ENCODE results near the gene GAST.

The GAST gene

DNA sequence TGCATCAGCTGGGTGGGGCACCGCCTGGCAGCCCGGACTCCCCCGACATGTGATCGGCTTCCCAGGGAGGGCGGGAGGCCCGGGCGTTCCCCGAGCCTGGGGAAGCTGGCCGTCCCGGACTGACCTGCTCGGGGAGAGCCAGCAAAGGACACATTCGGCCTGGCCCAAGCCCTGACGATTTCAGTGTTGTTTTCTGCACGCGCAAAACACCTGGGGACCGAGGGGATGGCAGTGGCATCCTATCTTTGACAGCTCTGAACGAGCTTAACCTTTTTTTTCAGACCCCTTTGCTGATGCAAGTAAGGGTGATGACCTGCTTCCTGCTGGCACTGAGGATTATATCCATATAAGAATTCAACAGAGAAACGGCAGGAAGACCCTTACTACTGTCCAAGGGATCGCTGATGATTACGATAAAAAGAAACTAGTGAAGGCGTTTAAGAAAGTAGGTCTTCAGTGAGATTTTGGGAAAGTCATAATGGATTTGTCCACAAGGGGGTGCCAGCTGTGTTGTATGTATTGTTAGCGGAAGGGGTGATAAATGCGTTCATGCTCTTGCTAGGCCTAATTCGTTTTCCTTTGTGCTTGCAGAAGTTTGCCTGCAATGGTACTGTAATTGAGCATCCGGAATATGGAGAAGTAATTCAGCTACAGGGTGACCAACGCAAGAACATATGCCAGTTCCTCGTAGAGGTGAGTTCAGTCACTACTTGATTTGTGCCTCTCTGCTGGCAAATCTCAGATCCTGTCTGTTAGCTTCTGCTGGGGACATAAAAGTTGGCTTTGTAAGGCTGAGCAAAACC lies 22.4 kb upstream of the GAST start:
- TF ChIP-seq CTCF (IDR thresholded peaks at IDR 0.05; ENCODE audit: insufficient read depth, low read length, poor library complexity, severe bottlenecking) (peak; percentile 79), EZH2phosphoT487 (conservative IDR thresholded peaks at IDR 0.05; ENCODE audit: low read length) (no peak)
- Histone ChIP-seq H3K27me3 (ENCODE audit: low read length) (no peaks in the 10 kb centered on the region), H2AFZ (ENCODE audit: low read depth, low read length, severe bottlenecking) (no peak overlapping the region), H3K4me3 (ENCODE audit: insufficient read depth, low read length, poor library complexity, severe bottlenecking) (peak overlapping the region; percentile 98), H3K9ac (ENCODE audit: low read length) (peak overlapping the region; percentile 93), H3K79me2 (ENCODE audit: insufficient read depth, low read length) (peaks cover 17% of the 10 kb centered on the region), H3K9me3 (ENCODE audit: insufficient read depth, low read length) (no peaks in the 10 kb centered on the region), H3K27ac (ENCODE audit: low read depth, low read length) (peak overlapping the region; percentile 82), H3K9me2 (replicated peaks; ENCODE audit: insufficient read depth, low read length) (no peaks in the 10 kb centered on the region), H3K36me3 (ENCODE audit: low read length) (peaks cover 33% of the 10 kb centered on the region), H3F3A (ENCODE audit: insufficient read depth) (peaks cover 53% of the 10 kb centered on the region), H3K4me2 (ENCODE audit: low read depth, low read length, poor library complexity, severe bottlenecking) (peak overlapping the region; percentile 68), H4K20me1 (ENCODE audit: low read depth, low read length) (peaks cover 20% of the 10 kb centered on the region)

DNA sequence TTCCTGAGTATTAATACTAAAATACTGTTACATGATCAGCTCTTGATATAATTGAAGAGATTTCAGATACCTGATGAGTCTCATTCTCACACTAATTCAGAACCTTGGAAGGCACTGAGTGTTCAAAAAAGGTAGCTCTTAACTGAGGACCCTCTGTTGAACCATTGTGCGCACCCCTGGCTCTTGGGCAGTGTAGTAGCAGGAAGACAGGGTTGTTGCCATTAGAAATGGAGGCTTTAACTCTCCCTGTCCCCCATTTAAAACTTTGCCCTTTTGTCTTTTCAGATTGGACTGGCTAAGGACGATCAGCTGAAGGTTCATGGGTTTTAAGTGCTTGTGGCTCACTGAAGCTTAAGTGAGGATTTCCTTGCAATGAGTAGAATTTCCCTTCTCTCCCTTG lies 21.6 kb upstream of the GAST start:
- Histone ChIP-seq H3K79me2 (ENCODE audit: insufficient read depth, low read length) (peaks cover 17% of the 10 kb centered on the region), H3K9me3 (ENCODE audit: insufficient read depth, low read length) (no peaks in the 10 kb centered on the region), H3K27ac (ENCODE audit: low read depth, low read length) (peak overlapping the region; percentile 82; the same call in 1 of the 2 replicates), H3F3A (ENCODE audit: insufficient read depth) (peaks cover 61% of the 10 kb centered on the region), H3K36me3 (ENCODE audit: low read length) (peaks cover 33% of the 10 kb centered on the region), H3K9me2 (replicated peaks; ENCODE audit: insufficient read depth, low read length) (no peaks in the 10 kb centered on the region), H3K9ac (ENCODE audit: low read length) (no peak overlapping the region), H2AFZ (ENCODE audit: low read depth, low read length, severe bottlenecking) (no peak overlapping the region), H3K4me2 (ENCODE audit: low read depth, low read length, poor library complexity, severe bottlenecking) (peak overlapping the region; percentile 68), H4K20me1 (ENCODE audit: low read depth, low read length) (peaks cover 20% of the 10 kb centered on the region), H3K4me3 (ENCODE audit: insufficient read depth, low read length, poor library complexity, severe bottlenecking) (no peak overlapping the region), H3K27me3 (ENCODE audit: low read length) (no peaks in the 10 kb centered on the region)
- no peak for TF ChIP-seq CTCF (IDR thresholded peaks at IDR 0.05; ENCODE audit: insufficient read depth, low read length, poor library complexity, severe bottlenecking)
- TF ChIP-seq EZH2phosphoT487 (conservative IDR thresholded peaks at IDR 0.05; ENCODE audit: low read length): no peak

GRCh38 chr17:41691031-41691777 lies 20.9 kb upstream of the GAST start:
- no peak overlapping the region for H3K9ac ChIP-seq (ENCODE audit: low read length)
- H3K9me2 ChIP-seq (replicated peaks; ENCODE audit: insufficient read depth, low read length): no peaks in the 10 kb centered on the region
- no peaks in the 10 kb centered on the region for H3K9me3 ChIP-seq (ENCODE audit: insufficient read depth, low read length)
- H3K36me3 ChIP-seq (ENCODE audit: low read length): peaks cover 33% of the 10 kb centered on the region
- H3F3A ChIP-seq (ENCODE audit: insufficient read depth): peaks cover 61% of the 10 kb centered on the region
- no peak overlapping the region for H3K27ac ChIP-seq (ENCODE audit: low read depth, low read length)
- H4K20me1 ChIP-seq (ENCODE audit: low read depth, low read length): peaks cover 20% of the 10 kb centered on the region
- H3K79me2 ChIP-seq (ENCODE audit: insufficient read depth, low read length): peaks cover 17% of the 10 kb centered on the region
- H3K27me3 ChIP-seq (ENCODE audit: low read length): no peaks in the 10 kb centered on the region
- TF ChIP-seq EZH2phosphoT487 (conservative IDR thresholded peaks at IDR 0.05; ENCODE audit: low read length): no peak
- no peak for TF ChIP-seq CTCF (IDR thresholded peaks at IDR 0.05; ENCODE audit: insufficient read depth, low read length, poor library complexity, severe bottlenecking)
- no peak overlapping the region for H3K4me3 ChIP-seq (ENCODE audit: insufficient read depth, low read length, poor library complexity, severe bottlenecking)
- H2AFZ ChIP-seq (ENCODE audit: low read depth, low read length, severe bottlenecking): no peak overlapping the region
- no peak overlapping the region for H3K4me2 ChIP-seq (ENCODE audit: low read depth, low read length, poor library complexity, severe bottlenecking)
